HepG2 (cell line): ENCODE measurements around the gene ADARB2. TPM values are rescaled to one million over a fixed set of nuclear protein-coding genes. Genes with fewer than 3 reads are reported as not detected.

Source experiments
- ATAC-seq: fragments of 200-7000 bp; cut with Tn5 transposase; 3 replicates; pipeline ENCODE4 v1.9.1; 2020; ENCODE audit warnings: mild to moderate bottlenecking, moderate library complexity
- BruUV-seq: library from RNA; stranded (reverse); fragments of 400-500 nt; replicated peaks from 2 replicates; lab custom pipeline; 2021; lab: Mats Ljungman, UMichigan
- CTCF ChIA-PET: fragments of 300-600 bp; formaldehyde crosslinking; extraction: SDS; loops from one replicate; lab custom pipeline; 2021; ENCODE audit warnings: low total read pairs, inconsistent platforms, low intra/inter-chr PET ratio; lab: Yijun Ruan, JAX
- POLR2A ChIA-PET: fragments of 350-600 bp; sonication (Branson Sonifier 250); formaldehyde crosslinking; loops from one replicate; lab custom pipeline; 2020; ENCODE audit warnings: antibody characterized with exemption, inconsistent platforms; lab: Yijun Ruan, JAX
- DNase-seq: peaks from one replicate; pipeline ENCODE4 v3.0.0-alpha.2; 2015; ENCODE audit warnings: low spot score
- FAIRE-seq: peaks from 3 replicates; lab custom pipeline; 2011; peaks lifted over from hg19 to GRCh38; lab: Jason Lieb, UNC
- H2AFZ ChIP-seq: one replicate; pipeline ENCODE4 v1.6.1; 2011; ENCODE audit warnings: low read length, inconsistent platforms
- H3K27ac ChIP-seq: fragments of 300-600 bp; 3 replicates; pipeline ENCODE4 v1.8.0; 2011; ENCODE audit warnings: mixed run types, mild to moderate bottlenecking, mixed read lengths, low read length, inconsistent platforms; ENCODE audit not compliant: insufficient read depth; ENCODE audit errors: extremely low read length
- H3K27me3 ChIP-seq, 2 experiments: fragments of 200-600 bp in 1 of 2; 2 replicates in 1 of 2; 3 replicates in 1 of 2; pipeline versions ENCODE4 v1.6.0 to v1.8.0; 2011; ENCODE audit warnings: low read length in 2 of 2, mild to moderate bottlenecking in 2 of 2, moderate library complexity in 2 of 2, inconsistent platforms in 1 of 2; ENCODE audit not compliant: insufficient read depth in 2 of 2, control insufficient read depth in 1 of 2
- H3K36me3 ChIP-seq, 2 experiments: fragments of 200-600 bp in 1 of 2; replicated peaks in 1 of 2; 2 replicates in 1 of 2; 3 replicates in 1 of 2; pipeline versions ENCODE4 v1.5.1 to v1.8.0; 2011; ENCODE audit warnings: low read length in 2 of 2, inconsistent platforms in 1 of 2; ENCODE audit not compliant: insufficient read depth in 2 of 2, control insufficient read depth in 1 of 2
- H3K4me1 ChIP-seq: 2 replicates; pipeline ENCODE4 v1.5.1; 2012; ENCODE audit warnings: low read length, inconsistent platforms; ENCODE audit not compliant: insufficient read depth
- H3K4me2 ChIP-seq: 2 replicates; pipeline ENCODE4 v1.6.0; 2011; ENCODE audit warnings: low read depth, low read length, inconsistent platforms
- H3K4me3 ChIP-seq, 3 experiments: fragments of 200-600 bp in 1 of 3; sonication (generic), shearing (Covaris generic) in 1 of 3; replicated peaks in 1 of 3; 2 replicates each; pipeline ENCODE4 v1.5.1; 2011 to 2016; ENCODE audit warnings: low read length in 3 of 3, inconsistent platforms in 2 of 3, low read depth in 2 of 3, mild to moderate bottlenecking in 2 of 3, control low read depth in 1 of 3, mixed read lengths in 1 of 3; ENCODE audit not compliant: insufficient read depth in 1 of 3
- H3K79me2 ChIP-seq: one replicate; pipeline ENCODE4 v1.6.1; 2011; ENCODE audit warnings: low read length, inconsistent platforms; ENCODE audit not compliant: insufficient read depth
- H3K9ac ChIP-seq: 2 replicates; pipeline ENCODE4 v1.6.0; 2011; ENCODE audit warnings: mild to moderate bottlenecking, low read depth, low read length, inconsistent platforms; ENCODE audit not compliant: insufficient read depth
- H3K9me3 ChIP-seq: 2 replicates; pipeline ENCODE4 v1.5.1; 2012; ENCODE audit warnings: mild to moderate bottlenecking, low read length
- H4K20me1 ChIP-seq: 2 replicates; pipeline ENCODE4 v1.6.0; 2011; ENCODE audit warnings: inconsistent platforms, mild to moderate bottlenecking, low read length, moderate library complexity; ENCODE audit not compliant: insufficient read depth
- MXD4 ChIP-seq: IDR thresholded peaks from 2 replicates; pipeline ENCODE4 v1.6.1; 2016; ENCODE audit warnings: mild to moderate bottlenecking, missing biosample characterization, missing genetic modification reagents
- ZNF343 ChIP-seq: sonication (generic); formaldehyde crosslinking; IDR thresholded peaks from 2 replicates; pipeline ENCODE4 v1.4.0; 2020; ENCODE audit warnings: mild to moderate bottlenecking, missing genetic modification reagents
- ZSCAN30 ChIP-seq: sonication (generic); formaldehyde crosslinking; IDR thresholded peaks from 2 replicates; pipeline ENCODE4 v1.5.0; 2020; ENCODE audit warnings: mild to moderate bottlenecking, missing genetic modification reagents
- WGBS: methylation state at CpG from one replicate; pipeline ENCODE4 v1.1.6; 2017; ENCODE audit warnings: low lambda C conversion rate; 5-methylcytosine and 5-hydroxymethylcytosine counted together
- in situ Hi-C: cut with HindIII; loops from 2 replicates; pipeline ENCODE4 v1.10.0; 2017; ENCODE audit warnings: low pct_unique_long_range_greater_than_20kb; ENCODE audit not compliant: extremely low pct_ligation_motif_present
- intact Hi-C: fragments of 100-400 bp; cut with micrococcal nuclease; formaldehyde crosslinking; loops from one replicate; pipeline ENCODE4 v1.10.0; 2022; ENCODE audit not compliant: unreplicated experiment
- polyA plus RNA-seq, 8 experiments: library from polyadenylated mRNA; depleted of rRNA in 3 of 8; stranded (reverse) in 7 of 8; unstranded in 1 of 8; fragments of >200 nt; fragmentation: Illumina TruSeq in 4 of 8; extraction: Trizol in 4 of 8; gene quantifications; 2 replicates each; pipeline versions ENCODE4 v1.2.1 to v1.2.3, GENCODE V29; 2011 to 2016; ENCODE audit warnings: low read depth in 4 of 8, missing spikeins in 1 of 8, mixed read lengths in 1 of 8; ENCODE audit not compliant: insufficient read depth in 1 of 8
- total RNA-seq, 5 experiments: library from RNA; depleted of rRNA; stranded (reverse); fragments of >200 nt; fragmentation: Illumina TruSeq; extraction: Trizol; gene quantifications; 2 replicates each; pipeline ENCODE4 v1.2.3, GENCODE V29; 2016; ENCODE audit warnings: low read depth in 1 of 5
- TF ChIP-seq, protein P1 (sequence below): sonication (generic); formaldehyde crosslinking; IDR thresholded peaks from 2 replicates; pipeline ENCODE4 v1.4.0; 2020; ENCODE audit warnings: missing genetic modification reagents

The ADARB2 gene
- total and polyA plus RNA-seq, 2 of the 13 experiments (the other 11 are each of a cell fraction or from before 2014, with no cell fraction given), result not detected

DNA sequence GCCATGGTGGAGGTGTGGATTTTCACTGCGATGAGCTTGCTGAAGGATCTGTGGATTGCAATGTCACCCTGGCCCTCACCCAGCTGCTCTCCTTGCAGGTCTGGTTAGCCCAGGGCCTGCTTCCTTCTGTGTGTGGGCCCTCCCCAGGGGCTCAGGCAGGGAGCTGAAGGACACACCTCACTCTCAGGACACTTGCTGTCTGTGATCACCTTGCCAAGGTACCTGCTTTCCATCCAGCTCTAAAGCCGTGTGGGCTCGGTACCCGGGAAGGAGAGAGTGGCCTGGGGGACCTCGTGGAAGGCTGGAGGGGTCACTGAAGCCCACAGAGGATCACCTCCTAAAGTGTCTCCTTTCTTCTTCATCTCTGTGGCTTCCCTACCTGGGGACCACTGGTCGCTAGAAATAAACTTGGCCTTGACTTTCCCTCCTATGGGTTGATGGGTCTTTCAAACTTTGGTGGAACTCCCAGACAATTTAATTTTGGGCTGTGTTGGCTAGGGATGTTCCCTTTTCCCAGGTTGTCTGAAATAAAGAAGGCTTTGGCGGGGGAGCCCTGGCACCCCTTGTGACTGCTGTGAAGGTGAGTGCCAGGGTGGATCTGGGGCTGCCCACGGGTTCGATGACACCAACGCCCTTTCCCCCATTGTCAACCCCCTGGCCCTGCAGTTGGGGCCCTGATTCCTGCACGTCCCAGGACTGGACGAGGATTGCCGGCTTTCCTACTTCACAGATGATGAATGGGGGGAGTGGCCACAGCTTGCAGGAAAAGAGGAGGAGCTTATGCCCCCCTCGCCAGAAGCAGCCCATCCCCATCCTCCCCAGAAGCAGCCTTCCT lies 331.0 kb downstream of the ADARB2 start (continued):
- TF ChIP-seq, protein P1, sequence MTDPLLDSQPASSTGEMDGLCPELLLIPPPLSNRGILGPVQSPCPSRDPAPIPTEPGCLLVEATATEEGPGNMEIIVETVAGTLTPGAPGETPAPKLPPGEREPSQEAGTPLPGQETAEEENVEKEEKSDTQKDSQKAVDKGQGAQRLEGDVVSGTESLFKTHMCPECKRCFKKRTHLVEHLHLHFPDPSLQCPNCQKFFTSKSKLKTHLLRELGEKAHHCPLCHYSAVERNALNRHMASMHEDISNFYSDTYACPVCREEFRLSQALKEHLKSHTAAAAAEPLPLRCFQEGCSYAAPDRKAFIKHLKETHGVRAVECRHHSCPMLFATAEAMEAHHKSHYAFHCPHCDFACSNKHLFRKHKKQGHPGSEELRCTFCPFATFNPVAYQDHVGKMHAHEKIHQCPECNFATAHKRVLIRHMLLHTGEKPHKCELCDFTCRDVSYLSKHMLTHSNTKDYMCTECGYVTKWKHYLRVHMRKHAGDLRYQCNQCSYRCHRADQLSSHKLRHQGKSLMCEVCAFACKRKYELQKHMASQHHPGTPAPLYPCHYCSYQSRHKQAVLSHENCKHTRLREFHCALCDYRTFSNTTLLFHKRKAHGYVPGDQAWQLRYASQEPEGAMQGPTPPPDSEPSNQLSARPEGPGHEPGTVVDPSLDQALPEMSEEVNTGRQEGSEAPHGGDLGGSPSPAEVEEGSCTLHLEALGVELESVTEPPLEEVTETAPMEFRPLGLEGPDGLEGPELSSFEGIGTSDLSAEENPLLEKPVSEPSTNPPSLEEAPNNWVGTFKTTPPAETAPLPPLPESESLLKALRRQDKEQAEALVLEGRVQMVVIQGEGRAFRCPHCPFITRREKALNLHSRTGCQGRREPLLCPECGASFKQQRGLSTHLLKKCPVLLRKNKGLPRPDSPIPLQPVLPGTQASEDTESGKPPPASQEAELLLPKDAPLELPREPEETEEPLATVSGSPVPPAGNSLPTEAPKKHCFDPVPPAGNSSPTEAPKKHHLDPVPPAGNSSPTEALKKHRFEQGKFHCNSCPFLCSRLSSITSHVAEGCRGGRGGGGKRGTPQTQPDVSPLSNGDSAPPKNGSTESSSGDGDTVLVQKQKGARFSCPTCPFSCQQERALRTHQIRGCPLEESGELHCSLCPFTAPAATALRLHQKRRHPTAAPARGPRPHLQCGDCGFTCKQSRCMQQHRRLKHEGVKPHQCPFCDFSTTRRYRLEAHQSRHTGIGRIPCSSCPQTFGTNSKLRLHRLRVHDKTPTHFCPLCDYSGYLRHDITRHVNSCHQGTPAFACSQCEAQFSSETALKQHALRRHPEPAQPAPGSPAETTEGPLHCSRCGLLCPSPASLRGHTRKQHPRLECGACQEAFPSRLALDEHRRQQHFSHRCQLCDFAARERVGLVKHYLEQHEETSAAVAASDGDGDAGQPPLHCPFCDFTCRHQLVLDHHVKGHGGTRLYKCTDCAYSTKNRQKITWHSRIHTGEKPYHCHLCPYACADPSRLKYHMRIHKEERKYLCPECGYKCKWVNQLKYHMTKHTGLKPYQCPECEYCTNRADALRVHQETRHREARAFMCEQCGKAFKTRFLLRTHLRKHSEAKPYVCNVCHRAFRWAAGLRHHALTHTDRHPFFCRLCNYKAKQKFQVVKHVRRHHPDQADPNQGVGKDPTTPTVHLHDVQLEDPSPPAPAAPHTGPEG (CRISPR knock-in tag), result no peak
- no peak for TF ChIP-seq MXD4

DNA sequence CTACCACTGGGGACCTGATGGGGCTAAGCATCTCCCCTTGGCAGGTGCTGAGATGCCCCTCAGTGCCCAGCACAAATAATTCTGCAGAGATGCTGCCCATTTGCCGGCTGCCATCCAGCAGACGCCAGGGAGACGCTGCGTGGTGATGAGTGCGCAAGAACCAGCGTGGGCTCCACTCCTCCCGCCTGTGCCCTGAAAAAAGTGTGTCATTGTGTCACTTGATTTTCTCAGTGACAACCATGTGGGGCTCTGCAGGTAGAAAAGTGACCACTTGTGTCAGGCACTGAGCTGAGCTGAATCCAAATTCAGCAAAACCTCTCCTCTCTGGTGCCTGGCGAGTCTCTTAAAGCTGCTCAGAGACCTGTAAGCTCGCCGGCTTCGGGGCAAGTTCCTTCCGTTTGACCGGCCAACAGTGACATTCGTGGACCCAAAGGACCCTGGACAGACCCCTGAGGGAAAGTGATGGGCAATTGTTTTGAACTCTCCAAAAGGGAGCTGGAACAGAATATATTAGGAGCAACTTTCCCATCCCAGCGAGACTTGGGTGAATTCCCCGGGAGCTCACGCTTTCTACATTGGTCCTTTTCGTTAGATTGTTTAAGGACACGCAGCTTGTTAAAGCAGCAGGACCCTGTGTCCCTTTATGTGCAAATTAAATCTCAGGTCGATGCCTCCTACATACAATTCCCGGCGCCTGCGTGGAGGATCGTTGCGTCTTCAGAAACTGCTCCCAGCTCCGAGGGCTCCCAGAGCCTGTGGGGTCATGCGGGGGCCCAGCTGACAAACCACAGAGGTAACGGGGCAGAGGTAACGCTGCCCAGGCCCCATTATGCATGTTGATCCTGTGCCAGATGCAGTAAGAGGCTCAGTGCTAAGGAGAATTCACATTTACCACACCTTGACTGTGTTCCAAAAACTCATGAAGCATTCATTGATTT lies 332.7 kb downstream of the ADARB2 start:
- FAIRE-seq (no peak), DNase-seq (no peak), ATAC-seq (no peak)
- H3K4me1 ChIP-seq, result peaks cover 12% of the 10 kb centered on the region
- CTCF ChIA-PET, result no interaction called here
- H3K4me2 ChIP-seq, result no peak overlapping the region
- POLR2A ChIA-PET, result no interaction called here
- intact Hi-C loops (no loop called here), in situ Hi-C loops (no loop called here)
- 35% methylated on average over 21 of the region's 29 CpGs for WGBS
- H2AFZ ChIP-seq, result no peak overlapping the region
- no peak overlapping the region for H3K27ac ChIP-seq
- H3K9me3 ChIP-seq, result no peaks in the 10 kb centered on the region
- no peak overlapping the region for H3K4me3 ChIP-seq
- TF ChIP-seq ZNF343 (CRISPR knock-in tag), result no peak
- TF ChIP-seq ZSCAN30 (CRISPR knock-in tag), result no peak
- H3K9ac ChIP-seq, result no peak overlapping the region
- no TSS peak for BruUV-seq
- no peaks in the 10 kb centered on the region for H3K79me2 ChIP-seq
- H3K27me3 ChIP-seq, result peaks cover 13 to 83% of the 10 kb centered on the region in 2 experiments; a peak in 4 of 5 replicates
- H3K36me3 ChIP-seq, result no peaks in the 10 kb centered on the region
- H4K20me1 ChIP-seq, result no peaks in the 10 kb centered on the region
